Thyroid gland (tissue), 4 donors: ENCODE results near the gene AP1B1.

Experiments
- CTCF ChIP-seq, 6 experiments: fragments of 200-600 bp in 3 of 6; fragments of 450-650 bp in 3 of 6; sonication (generic) in 3 of 6; IDR thresholded peaks; one replicate each; pipeline ENCODE4 v1.5.1; 2016 to 2019; ENCODE audit warnings: antibody characterized with exemption in 6 of 6, mild to moderate bottlenecking in 2 of 6, inconsistent platforms in 1 of 6, moderate library complexity in 1 of 6
- POLR2A ChIP-seq, 2 donors: fragments of 450-650 bp; IDR thresholded peaks; one replicate each; pipeline ENCODE4 v1.6.1; 2017; ENCODE audit warnings: antibody characterized with exemption in 2 of 2, mild to moderate bottlenecking in 2 of 2, moderate library complexity in 1 of 2

- no peak for TF ChIP-seq CTCF (IDR thresholded peaks at IDR 0.05)
- no peak for TF ChIP-seq POLR2A (IDR thresholded peaks at IDR 0.05)
Observed at GRCh38 chr22:29326481-29326880, 61.9 kb downstream of the AP1B1 start.
